Left ventricle myocardium inferior (tissue), 1 donor: ENCODE data around the gene FGFR2. TPM values are rescaled to one million over a fixed set of nuclear protein-coding genes. Genes with fewer than 3 reads are reported as not detected.

Experiments
- DNase-seq: peaks from one replicate; pipeline ENCODE4 v3.0.0-alpha.2; 2020
- H3K27ac ChIP-seq: fragments of 200-600 bp; replicated peaks from 2 replicates; pipeline ENCODE4 v1.8.0; 2021
- H3K27me3 ChIP-seq: fragments of 200-600 bp; 2 replicates; pipeline ENCODE4 v1.8.0; 2021; ENCODE audit warnings: low read depth
- H3K36me3 ChIP-seq: fragments of 200-600 bp; 2 replicates; pipeline ENCODE4 v1.8.0; 2021
- H3K4me1 ChIP-seq: fragments of 200-600 bp; 2 replicates; pipeline ENCODE4 v1.8.0; 2021
- H3K4me3 ChIP-seq: fragments of 200-600 bp; 2 replicates; pipeline ENCODE4 v1.8.0; 2021; ENCODE audit warnings: mild to moderate bottlenecking, moderate library complexity
- H3K9me3 ChIP-seq: fragments of 200-600 bp; replicated peaks from 2 replicates; pipeline ENCODE4 v1.8.0; 2021
- intact Hi-C: fragments of 100-400 bp; cut with micrococcal nuclease; formaldehyde crosslinking; loops from one replicate; pipeline ENCODE4 v1.11.0; 2022
- total RNA-seq: library from RNA; stranded (reverse); fragmentation: NEBNext Ultra II Directional; extraction: Animal tissue kit (Norgen Biotek cat#: 25700); gene quantifications from one replicate; pipeline ENCODE4 v1.2.1, GENCODE V29; 2021
- TF ChIP-seq, protein P1 (sequence below): fragments of 200-600 bp; IDR thresholded peaks from 2 replicates; pipeline ENCODE4 v1.8.0; 2021; ENCODE audit warnings: antibody characterized with exemption, mild to moderate bottlenecking, borderline replicate concordance
- donor health status: DM: no; HTN: yes; CAD: no; lungs with severe emphysema.

The FGFR2 gene
- total RNA-seq, 1 donor from 2014 or later = 0.36 TPM

DNA sequence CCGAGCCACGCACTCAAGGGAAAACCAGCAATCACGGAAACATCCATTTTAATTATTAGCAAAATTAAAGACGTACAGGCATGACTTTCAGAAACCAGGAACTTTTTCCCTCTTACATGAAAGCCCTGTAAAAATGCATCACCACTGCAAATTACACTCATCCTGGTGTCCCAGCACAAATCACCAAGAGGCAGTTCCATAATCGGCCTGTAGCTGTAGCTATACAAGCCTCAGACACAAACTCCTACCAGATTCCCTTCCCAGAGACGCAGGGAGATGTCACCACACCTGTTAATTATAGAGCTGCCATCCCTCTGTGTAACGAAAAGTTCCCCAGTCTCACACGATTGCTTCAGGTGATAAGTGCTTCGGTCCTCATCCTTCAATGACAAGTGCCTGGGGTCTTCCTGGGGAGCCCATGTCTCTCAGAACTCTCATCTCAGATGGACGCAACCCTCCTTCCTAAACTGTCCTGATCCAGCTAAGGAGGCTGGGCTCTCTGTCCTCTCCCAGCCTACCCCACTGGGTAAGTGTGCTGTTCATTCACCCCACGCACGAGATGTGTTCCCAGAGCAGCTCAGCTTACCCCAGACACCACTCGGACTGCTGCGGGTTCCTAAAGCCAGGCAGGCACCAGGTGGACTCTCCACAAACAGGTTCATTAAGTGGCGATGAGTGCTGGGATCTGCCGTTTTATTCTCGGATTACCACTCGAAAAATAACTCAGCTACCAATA is 5.9 kb downstream of the FGFR2 start:
- intact Hi-C loops = no loop called here
- H3K9me3 ChIP-seq = no peaks in the 10 kb centered on the region
- no peak overlapping the region for H3K27ac ChIP-seq
- H3K27me3 ChIP-seq = peaks cover 66% of the 10 kb centered on the region
- peaks cover 7% of the 10 kb centered on the region for H3K4me1 ChIP-seq
- no peak for DNase-seq
- TF ChIP-seq, protein P1, sequence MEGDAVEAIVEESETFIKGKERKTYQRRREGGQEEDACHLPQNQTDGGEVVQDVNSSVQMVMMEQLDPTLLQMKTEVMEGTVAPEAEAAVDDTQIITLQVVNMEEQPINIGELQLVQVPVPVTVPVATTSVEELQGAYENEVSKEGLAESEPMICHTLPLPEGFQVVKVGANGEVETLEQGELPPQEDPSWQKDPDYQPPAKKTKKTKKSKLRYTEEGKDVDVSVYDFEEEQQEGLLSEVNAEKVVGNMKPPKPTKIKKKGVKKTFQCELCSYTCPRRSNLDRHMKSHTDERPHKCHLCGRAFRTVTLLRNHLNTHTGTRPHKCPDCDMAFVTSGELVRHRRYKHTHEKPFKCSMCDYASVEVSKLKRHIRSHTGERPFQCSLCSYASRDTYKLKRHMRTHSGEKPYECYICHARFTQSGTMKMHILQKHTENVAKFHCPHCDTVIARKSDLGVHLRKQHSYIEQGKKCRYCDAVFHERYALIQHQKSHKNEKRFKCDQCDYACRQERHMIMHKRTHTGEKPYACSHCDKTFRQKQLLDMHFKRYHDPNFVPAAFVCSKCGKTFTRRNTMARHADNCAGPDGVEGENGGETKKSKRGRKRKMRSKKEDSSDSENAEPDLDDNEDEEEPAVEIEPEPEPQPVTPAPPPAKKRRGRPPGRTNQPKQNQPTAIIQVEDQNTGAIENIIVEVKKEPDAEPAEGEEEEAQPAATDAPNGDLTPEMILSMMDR = no peak
- H3K36me3 ChIP-seq = no peaks in the 10 kb centered on the region
- no peak overlapping the region for H3K4me3 ChIP-seq

DNA sequence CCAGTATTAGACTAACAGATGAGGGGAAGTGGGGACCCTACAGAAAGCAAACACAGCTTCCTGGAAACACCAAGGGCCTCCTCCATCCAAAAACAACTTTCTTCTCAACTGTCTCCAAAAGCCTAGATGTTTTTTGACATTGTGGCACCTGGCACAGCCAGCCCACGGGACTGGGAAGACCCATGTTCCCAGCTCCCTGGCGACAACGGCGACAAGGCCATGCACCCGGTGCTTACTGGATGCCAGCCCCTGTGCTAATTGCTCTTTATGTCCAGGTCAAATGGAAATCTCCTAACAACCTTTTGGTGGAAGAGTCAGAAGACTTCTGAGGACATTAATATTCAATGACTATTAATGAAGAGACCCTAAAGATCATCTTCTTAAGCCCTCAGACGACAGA is 7.1 kb downstream of the FGFR2 start:
- intact Hi-C loops = no loop called here
- Histone ChIP-seq H3K36me3 (no peaks in the 10 kb centered on the region), H3K4me1 (no peaks in the 10 kb centered on the region)

DNA sequence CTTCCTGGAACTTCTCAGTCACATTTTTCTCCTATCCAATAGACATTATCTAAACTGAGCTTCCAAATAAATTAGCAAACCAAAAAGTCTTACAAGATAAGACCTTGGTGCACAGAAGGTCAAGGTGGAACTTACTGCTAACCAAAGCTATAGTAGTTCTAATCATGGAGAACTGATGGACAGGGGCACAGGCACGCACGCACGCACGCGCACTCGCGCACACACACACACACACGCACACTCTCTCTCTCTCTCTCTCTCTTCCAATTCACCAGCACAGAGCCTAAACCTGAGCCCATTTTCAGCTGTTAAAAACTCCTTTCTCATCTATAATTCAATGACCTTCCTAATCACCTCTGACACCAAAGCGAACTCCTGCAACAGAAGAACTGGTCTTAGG is 7.5 kb downstream of the FGFR2 start:
- Histone ChIP-seq H3K27me3 (peaks cover 50% of the 10 kb centered on the region), H3K9me3 (peaks cover 6% of the 10 kb centered on the region), H3K4me1 (no peaks in the 10 kb centered on the region), H3K27ac (no peak overlapping the region), H3K4me3 (no peak overlapping the region), H3K36me3 (no peaks in the 10 kb centered on the region)
- intact Hi-C loops = no loop called here
- TF ChIP-seq, protein P1 = no peak
- DNase-seq = no peak

More for the DNA sequence above, 7.1 kb downstream of the FGFR2 start:
- Histone ChIP-seq H3K27ac (no peak overlapping the region), H3K4me3 (no peak overlapping the region), H3K27me3 (peaks cover 55% of the 10 kb centered on the region), H3K9me3 (peaks cover 6% of the 10 kb centered on the region)
- TF ChIP-seq, protein P1 = no peak
- DNase-seq = no peak

DNA sequence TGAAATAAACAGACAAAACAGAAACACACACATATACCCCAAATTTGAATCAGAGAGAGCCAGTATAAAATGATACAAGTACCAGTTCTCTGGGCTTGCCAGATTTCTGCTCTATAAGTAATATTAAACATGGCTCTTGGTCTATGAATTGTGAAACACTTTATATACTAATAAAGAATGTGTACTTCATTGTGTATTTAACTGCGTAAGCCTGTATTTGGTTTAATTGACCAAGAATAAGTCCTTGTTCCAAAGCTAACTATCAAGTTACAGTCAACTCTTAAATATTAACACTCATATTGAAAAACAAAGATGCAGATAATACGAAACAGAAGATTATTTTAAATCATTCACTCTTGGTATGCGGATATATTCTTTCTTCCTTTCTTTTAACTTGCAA is 8.7 kb downstream of the FGFR2 start:
- no peak overlapping the region for H3K27ac ChIP-seq
- H3K36me3 ChIP-seq = no peaks in the 10 kb centered on the region
- peaks cover 6% of the 10 kb centered on the region for H3K9me3 ChIP-seq
- H3K27me3 ChIP-seq = peaks cover 38% of the 10 kb centered on the region
- H3K4me1 ChIP-seq = no peaks in the 10 kb centered on the region
- H3K4me3 ChIP-seq = no peak overlapping the region
- intact Hi-C loops = no loop called here
- TF ChIP-seq, protein P1 = no peak
- no peak for DNase-seq

DNA sequence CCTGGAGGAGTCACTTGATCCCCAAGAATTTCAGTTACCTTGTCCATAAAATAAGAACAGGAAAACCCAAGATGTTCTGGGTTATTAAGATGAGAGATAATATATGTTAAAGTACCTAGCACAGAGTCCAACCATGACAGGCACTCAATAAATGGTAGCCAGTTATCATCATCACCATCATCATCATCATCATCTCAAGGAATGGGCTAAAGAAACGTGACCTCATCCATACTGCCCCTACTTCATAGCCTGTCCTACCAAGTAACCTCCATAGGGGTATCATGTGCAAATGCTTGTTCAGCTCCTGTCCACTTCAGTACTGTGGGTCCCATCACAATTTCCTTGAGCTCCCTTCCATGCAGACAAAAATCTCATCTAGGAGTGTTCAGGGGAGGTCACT is 14.4 kb downstream of the FGFR2 start:
- H3K27me3 ChIP-seq = peaks cover 13% of the 10 kb centered on the region
- intact Hi-C loops = no loop called here
- H3K4me1 ChIP-seq = no peaks in the 10 kb centered on the region
- no peak overlapping the region for H3K27ac ChIP-seq
- DNase-seq = no peak
- H3K4me3 ChIP-seq = no peak overlapping the region
- no peaks in the 10 kb centered on the region for H3K36me3 ChIP-seq
- peaks cover 6% of the 10 kb centered on the region for H3K9me3 ChIP-seq
- TF ChIP-seq, protein P1 = no peak
